ENCODE data around the gene ABLIM1. TPM values are rescaled to one million over a fixed set of nuclear protein-coding genes. Genes with fewer than 3 reads are reported as not detected.

Gene ABLIM1
- total RNA-seq, 1 experiment from 2014 or later, result 62.1 TPM

DNA sequence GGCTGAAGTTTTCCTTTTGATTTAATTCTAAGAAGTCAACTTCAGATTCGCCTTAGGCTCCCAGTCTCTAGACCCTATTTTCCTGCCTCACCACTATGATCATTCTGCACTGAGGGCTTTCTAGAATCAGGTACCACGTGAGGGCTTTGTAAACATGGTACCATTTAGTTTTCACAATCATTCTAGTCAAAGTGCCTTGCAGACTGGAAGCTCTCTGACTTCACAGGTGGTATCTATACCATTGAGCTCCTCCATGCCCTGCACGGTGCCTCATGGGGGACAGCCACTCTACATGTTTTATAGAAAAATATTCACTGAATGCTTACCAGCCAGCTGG is 106.5 kb downstream of the ABLIM1 start:
- peaks cover 6% of the 10 kb centered on the region for H3K9me3 Mint-ChIP-seq
- CTCF ChIA-PET, result interaction anchor here (0.5 to 3.3 kb wide), 7 partner anchors 55 to 577 kb away, joined by 3 to 17 read pairs (median 4); no protein-coding TSS in a partner anchor
- no peaks in the 10 kb centered on the region for H3K4me1 Mint-ChIP-seq
- H3K4me3 Mint-ChIP-seq, result no peak overlapping the region
- H3K36me3 Mint-ChIP-seq, result no peaks in the 10 kb centered on the region; the same call in 1 of the 2 replicates
- POLR2A ChIA-PET, result no interaction called here
- no peaks in the 10 kb centered on the region for H3K27me3 Mint-ChIP-seq (ENCODE audit: low read depth)
- ATAC-seq, result no peak
- H3K27ac Mint-ChIP-seq, result no peak overlapping the region
- no peak for DNase-seq (ENCODE audit: low spot score)
- no peak for TF ChIP-seq KAT7 (CRISPR knock-in tag; IDR thresholded peaks at IDR 0.05; ENCODE audit: borderline replicate concordance)
- TF ChIP-seq, protein P1, sequence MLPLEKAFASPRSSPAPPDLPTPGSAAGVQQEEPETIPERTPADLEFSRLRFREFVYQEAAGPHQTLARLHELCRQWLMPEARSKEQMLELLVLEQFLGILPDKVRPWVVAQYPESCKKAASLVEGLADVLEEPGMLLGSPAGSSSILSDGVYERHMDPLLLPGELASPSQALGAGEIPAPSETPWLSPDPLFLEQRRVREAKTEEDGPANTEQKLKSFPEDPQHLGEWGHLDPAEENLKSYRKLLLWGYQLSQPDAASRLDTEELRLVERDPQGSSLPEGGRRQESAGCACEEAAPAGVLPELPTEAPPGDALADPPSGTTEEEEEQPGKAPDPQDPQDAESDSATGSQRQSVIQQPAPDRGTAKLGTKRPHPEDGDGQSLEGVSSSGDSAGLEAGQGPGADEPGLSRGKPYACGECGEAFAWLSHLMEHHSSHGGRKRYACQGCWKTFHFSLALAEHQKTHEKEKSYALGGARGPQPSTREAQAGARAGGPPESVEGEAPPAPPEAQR (CRISPR knock-in tag; IDR thresholded peaks at IDR 0.05), result no peak
- no peak for TF ChIP-seq JUN (CRISPR knock-in tag; IDR thresholded peaks at IDR 0.05)
- TF ChIP-seq TP53 (CRISPR knock-in tag; IDR thresholded peaks at IDR 0.05), result no peak
- TF ChIP-seq ZNF232 (CRISPR knock-in tag; IDR thresholded peaks at IDR 0.05), result no peak
- TF ChIP-seq, protein P2, sequence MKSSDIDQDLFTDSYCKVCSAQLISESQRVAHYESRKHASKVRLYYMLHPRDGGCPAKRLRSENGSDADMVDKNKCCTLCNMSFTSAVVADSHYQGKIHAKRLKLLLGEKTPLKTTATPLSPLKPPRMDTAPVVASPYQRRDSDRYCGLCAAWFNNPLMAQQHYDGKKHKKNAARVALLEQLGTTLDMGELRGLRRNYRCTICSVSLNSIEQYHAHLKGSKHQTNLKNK (CRISPR knock-in tag; IDR thresholded peaks at IDR 0.05), result no peak
- TF ChIP-seq NFATC4 (CRISPR knock-in tag; IDR thresholded peaks at IDR 0.05), result no peak
- TF ChIP-seq, protein P3, sequence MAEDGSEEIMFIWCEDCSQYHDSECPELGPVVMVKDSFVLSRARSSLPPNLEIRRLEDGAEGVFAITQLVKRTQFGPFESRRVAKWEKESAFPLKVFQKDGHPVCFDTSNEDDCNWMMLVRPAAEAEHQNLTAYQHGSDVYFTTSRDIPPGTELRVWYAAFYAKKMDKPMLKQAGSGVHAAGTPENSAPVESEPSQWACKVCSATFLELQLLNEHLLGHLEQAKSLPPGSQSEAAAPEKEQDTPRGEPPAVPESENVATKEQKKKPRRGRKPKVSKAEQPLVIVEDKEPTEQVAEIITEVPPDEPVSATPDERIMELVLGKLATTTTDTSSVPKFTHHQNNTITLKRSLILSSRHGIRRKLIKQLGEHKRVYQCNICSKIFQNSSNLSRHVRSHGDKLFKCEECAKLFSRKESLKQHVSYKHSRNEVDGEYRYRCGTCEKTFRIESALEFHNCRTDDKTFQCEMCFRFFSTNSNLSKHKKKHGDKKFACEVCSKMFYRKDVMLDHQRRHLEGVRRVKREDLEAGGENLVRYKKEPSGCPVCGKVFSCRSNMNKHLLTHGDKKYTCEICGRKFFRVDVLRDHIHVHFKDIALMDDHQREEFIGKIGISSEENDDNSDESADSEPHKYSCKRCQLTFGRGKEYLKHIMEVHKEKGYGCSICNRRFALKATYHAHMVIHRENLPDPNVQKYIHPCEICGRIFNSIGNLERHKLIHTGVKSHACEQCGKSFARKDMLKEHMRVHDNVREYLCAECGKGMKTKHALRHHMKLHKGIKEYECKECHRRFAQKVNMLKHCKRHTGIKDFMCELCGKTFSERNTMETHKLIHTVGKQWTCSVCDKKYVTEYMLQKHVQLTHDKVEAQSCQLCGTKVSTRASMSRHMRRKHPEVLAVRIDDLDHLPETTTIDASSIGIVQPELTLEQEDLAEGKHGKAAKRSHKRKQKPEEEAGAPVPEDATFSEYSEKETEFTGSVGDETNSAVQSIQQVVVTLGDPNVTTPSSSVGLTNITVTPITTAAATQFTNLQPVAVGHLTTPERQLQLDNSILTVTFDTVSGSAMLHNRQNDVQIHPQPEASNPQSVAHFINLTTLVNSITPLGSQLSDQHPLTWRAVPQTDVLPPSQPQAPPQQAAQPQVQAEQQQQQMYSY (CRISPR knock-in tag; IDR thresholded peaks at IDR 0.05), result no peak
- TF ChIP-seq SMAD3 (CRISPR knock-in tag; IDR thresholded peaks at IDR 0.05; ENCODE audit: borderline replicate concordance), result no peak
- TF ChIP-seq ZNF423 (CRISPR knock-in tag; IDR thresholded peaks at IDR 0.05), result no peak
- TF ChIP-seq MXD4 (CRISPR knock-in tag; IDR thresholded peaks at IDR 0.05; ENCODE audit: borderline replicate concordance), result no peak
- TF ChIP-seq, protein P4, sequence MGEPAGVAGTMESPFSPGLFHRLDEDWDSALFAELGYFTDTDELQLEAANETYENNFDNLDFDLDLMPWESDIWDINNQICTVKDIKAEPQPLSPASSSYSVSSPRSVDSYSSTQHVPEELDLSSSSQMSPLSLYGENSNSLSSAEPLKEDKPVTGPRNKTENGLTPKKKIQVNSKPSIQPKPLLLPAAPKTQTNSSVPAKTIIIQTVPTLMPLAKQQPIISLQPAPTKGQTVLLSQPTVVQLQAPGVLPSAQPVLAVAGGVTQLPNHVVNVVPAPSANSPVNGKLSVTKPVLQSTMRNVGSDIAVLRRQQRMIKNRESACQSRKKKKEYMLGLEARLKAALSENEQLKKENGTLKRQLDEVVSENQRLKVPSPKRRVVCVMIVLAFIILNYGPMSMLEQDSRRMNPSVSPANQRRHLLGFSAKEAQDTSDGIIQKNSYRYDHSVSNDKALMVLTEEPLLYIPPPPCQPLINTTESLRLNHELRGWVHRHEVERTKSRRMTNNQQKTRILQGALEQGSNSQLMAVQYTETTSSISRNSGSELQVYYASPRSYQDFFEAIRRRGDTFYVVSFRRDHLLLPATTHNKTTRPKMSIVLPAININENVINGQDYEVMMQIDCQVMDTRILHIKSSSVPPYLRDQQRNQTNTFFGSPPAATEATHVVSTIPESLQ (CRISPR knock-in tag; IDR thresholded peaks at IDR 0.05), result no peak

DNA sequence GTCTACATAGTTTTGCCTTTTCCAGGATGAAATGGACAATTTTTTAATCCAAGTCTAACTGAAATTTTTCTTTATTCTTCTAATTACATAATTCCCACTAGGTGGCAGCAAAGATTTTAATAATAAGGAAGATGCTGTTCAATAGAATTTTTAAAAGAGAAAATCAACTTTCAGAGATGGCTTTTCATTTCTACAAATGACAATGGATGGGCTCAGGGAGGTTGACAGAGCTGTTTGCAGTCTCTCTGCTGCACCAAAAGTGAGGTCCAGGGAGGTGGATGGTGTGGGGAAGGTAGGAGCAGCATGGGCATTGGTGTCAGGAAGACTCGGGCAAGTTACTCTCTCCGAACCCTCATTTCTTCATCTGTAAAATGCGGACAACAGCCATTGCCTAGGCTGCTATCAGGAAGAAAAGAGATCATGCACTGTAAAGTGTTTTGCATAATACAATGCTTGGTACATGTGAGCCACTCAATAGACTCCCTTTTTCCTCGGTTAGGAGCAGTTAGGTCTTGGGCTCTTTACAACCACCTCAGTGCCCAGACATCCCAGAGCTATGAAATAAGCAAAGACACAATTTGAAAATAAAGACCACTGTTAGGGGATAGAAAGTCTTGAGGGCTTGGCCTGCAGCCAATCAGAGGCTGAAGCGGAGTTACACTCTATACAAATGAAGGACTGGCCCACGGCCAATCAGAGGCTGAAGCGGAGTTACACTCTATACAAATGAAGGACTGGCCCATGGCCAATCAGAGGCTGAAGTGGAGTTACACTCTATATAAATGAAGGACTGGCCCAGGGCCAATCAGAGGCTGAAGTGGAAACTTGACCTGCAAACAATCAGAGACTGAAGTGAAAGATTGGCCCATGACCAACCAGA is 107.1 kb downstream of the ABLIM1 start:
- ChIA-PET POLR2A (no interaction called here), CTCF (interaction anchor here (0.9 to 3.1 kb wide), 4 partner anchors 80 to 235 kb away, joined by 3 to 17 read pairs (median 5); no protein-coding TSS in a partner anchor)
- H3K4me3 Mint-ChIP-seq, result no peak overlapping the region
- no peaks in the 10 kb centered on the region for H3K4me1 Mint-ChIP-seq
- H3K27ac Mint-ChIP-seq, result no peak overlapping the region
- H3K9me3 Mint-ChIP-seq, result peaks cover under 1% of the 10 kb centered on the region; the same call in 1 of the 2 replicates
- TF ChIP-seq GRHL2 (CRISPR knock-in tag; IDR thresholded peaks at IDR 0.05; ENCODE audit: insufficient replicate concordance, severe bottlenecking), result no peak
- TF ChIP-seq TEAD1 (CRISPR knock-in tag; IDR thresholded peaks at IDR 0.05), result no peak
- TF ChIP-seq, protein P1 (CRISPR knock-in tag; IDR thresholded peaks at IDR 0.05), result no peak
- TF ChIP-seq, protein P5, sequence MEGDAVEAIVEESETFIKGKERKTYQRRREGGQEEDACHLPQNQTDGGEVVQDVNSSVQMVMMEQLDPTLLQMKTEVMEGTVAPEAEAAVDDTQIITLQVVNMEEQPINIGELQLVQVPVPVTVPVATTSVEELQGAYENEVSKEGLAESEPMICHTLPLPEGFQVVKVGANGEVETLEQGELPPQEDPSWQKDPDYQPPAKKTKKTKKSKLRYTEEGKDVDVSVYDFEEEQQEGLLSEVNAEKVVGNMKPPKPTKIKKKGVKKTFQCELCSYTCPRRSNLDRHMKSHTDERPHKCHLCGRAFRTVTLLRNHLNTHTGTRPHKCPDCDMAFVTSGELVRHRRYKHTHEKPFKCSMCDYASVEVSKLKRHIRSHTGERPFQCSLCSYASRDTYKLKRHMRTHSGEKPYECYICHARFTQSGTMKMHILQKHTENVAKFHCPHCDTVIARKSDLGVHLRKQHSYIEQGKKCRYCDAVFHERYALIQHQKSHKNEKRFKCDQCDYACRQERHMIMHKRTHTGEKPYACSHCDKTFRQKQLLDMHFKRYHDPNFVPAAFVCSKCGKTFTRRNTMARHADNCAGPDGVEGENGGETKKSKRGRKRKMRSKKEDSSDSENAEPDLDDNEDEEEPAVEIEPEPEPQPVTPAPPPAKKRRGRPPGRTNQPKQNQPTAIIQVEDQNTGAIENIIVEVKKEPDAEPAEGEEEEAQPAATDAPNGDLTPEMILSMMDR (IDR thresholded peaks at IDR 0.05), result peak; percentile 29; the same call in 1 of the 2 replicates
- TF ChIP-seq, protein P6, sequence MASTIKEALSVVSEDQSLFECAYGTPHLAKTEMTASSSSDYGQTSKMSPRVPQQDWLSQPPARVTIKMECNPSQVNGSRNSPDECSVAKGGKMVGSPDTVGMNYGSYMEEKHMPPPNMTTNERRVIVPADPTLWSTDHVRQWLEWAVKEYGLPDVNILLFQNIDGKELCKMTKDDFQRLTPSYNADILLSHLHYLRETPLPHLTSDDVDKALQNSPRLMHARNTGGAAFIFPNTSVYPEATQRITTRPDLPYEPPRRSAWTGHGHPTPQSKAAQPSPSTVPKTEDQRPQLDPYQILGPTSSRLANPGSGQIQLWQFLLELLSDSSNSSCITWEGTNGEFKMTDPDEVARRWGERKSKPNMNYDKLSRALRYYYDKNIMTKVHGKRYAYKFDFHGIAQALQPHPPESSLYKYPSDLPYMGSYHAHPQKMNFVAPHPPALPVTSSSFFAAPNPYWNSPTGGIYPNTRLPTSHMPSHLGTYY (CRISPR knock-in tag; IDR thresholded peaks at IDR 0.05), result no peak
- no peak for DNase-seq (ENCODE audit: low spot score)
- ATAC-seq, result peak; percentile 65
- H3K27me3 Mint-ChIP-seq (ENCODE audit: low read depth), result no peaks in the 10 kb centered on the region
- H3K36me3 Mint-ChIP-seq, result no peaks in the 10 kb centered on the region
